GM12878 (cell line): ENCODE measurements around the gene MIA2. TPM values are rescaled to one million over a fixed set of nuclear protein-coding genes. Genes with fewer than 3 reads are reported as not detected.

Experiments
- ATAC-seq: fragments of 200-7000 bp; cut with Tn5 transposase; 3 replicates; pipeline ENCODE4 v1.9.1; 2020; ENCODE audit warnings: mild to moderate bottlenecking, moderate library complexity
- BruUV-seq: library from RNA; stranded (reverse); fragments of 400-500 nt; replicated peaks from 2 replicates; lab custom pipeline; 2021; lab: Mats Ljungman, UMichigan
- CTCF ChIA-PET: fragments of 300-600 bp; sonication (Branson Sonifier 250); formaldehyde crosslinking; extraction: SDS; loops from one replicate; lab custom pipeline; 2021; ENCODE audit warnings: inconsistent platforms; lab: Yijun Ruan, JAX
- POLR2A ChIA-PET: fragments of 350-600 bp; formaldehyde crosslinking; extraction: SDS; loops from one replicate; lab custom pipeline; 2021; ENCODE audit warnings: inconsistent platforms; lab: Charles Lee
- RAD21 ChIA-PET: fragments of 300-600 bp; sonication (Branson Sonifier 250); formaldehyde crosslinking; loops from one replicate; lab custom pipeline; 2023; ENCODE audit warnings: antibody characterized with exemption; ENCODE audit not compliant: unreplicated experiment; lab: Charles Lee
- SMC1A ChIA-PET: fragments of 300-600 bp; sonication (Branson Sonifier 250); formaldehyde crosslinking; loops from one replicate; lab custom pipeline; 2023; ENCODE audit not compliant: unreplicated experiment, uncharacterized antibody; lab: Charles Lee
- DNase-seq: peaks from one replicate; pipeline ENCODE4 v3.0.0-alpha.2; 2011; ENCODE audit warnings: low read depth, low spot score
- FAIRE-seq: peaks from 3 replicates; lab custom pipeline; 2011; peaks lifted over from hg19 to GRCh38; lab: Jason Lieb, UNC
- H2AFZ ChIP-seq: 2 replicates; pipeline ENCODE4 v1.6.0; 2011; ENCODE audit warnings: low read depth, low read length, control low read depth; ENCODE audit not compliant: control insufficient read depth
- H3K27ac ChIP-seq: 2 replicates; pipeline ENCODE4 v1.5.1; 2011; ENCODE audit warnings: control low read depth; ENCODE audit not compliant: control insufficient read depth, insufficient read depth
- H3K27me3 ChIP-seq, 2 experiments: replicated peaks in 1 of 2; 2 replicates each; pipeline versions ENCODE4 v1.6.0 to v1.6.1; 2011; ENCODE audit warnings: low read length in 1 of 2; ENCODE audit not compliant: control insufficient read depth in 2 of 2, insufficient read depth in 2 of 2
- H3K36me3 ChIP-seq, 2 experiments: 2 replicates each; pipeline ENCODE4 v1.5.1; 2011; ENCODE audit warnings: low read length in 1 of 2; ENCODE audit not compliant: control insufficient read depth in 2 of 2, insufficient read depth in 2 of 2
- H3K4me1 ChIP-seq: 2 replicates; pipeline ENCODE4 v1.6.1; 2011; ENCODE audit warnings: mild to moderate bottlenecking, low read length, moderate library complexity, mixed read lengths; ENCODE audit not compliant: control insufficient read depth, insufficient read depth
- H3K4me2 ChIP-seq: 2 replicates; pipeline ENCODE4 v1.6.0; 2011; ENCODE audit warnings: control low read depth; ENCODE audit not compliant: control insufficient read depth, insufficient read depth
- H3K4me3 ChIP-seq: fragments of 200-600 bp; sonication (generic); 2 replicates; pipeline ENCODE4 v1.5.1; 2016
- H3K79me2 ChIP-seq: 2 replicates; pipeline ENCODE4 v1.6.0; 2011; ENCODE audit warnings: low read length; ENCODE audit not compliant: control insufficient read depth, insufficient read depth
- H3K9ac ChIP-seq: 2 replicates; pipeline ENCODE4 v1.8.0; 2011; ENCODE audit warnings: low read length, control low read depth, mixed read lengths; ENCODE audit not compliant: control insufficient read depth, insufficient read depth
- H3K9me3 ChIP-seq: replicated peaks from 3 replicates; pipeline ENCODE4 v1.5.1; 2011; ENCODE audit warnings: mild to moderate bottlenecking, low read length; ENCODE audit not compliant: control insufficient read depth, insufficient read depth
- H4K20me1 ChIP-seq: 2 replicates; pipeline ENCODE4 v1.6.0; 2011; ENCODE audit not compliant: control insufficient read depth, insufficient read depth
- ASH2L ChIP-seq: fragments of 300-600, 200-600 bp; sonication (generic); IDR thresholded peaks from 2 replicates; pipeline ENCODE4 v1.6.1; 2017; ENCODE audit warnings: low read depth, mild to moderate bottlenecking, borderline replicate concordance
- ATF3 ChIP-seq: IDR thresholded peaks from 2 replicates; pipeline ENCODE4 v1.6.1; 2011; ENCODE audit warnings: low read depth, mild to moderate bottlenecking, low read length, moderate library complexity, borderline replicate concordance; ENCODE audit errors: extremely low read depth
- CREB1 ChIP-seq: IDR thresholded peaks from 2 replicates; pipeline ENCODE4 v1.6.1; 2012; ENCODE audit warnings: low read depth, mild to moderate bottlenecking, inconsistent platforms
- GATAD2B ChIP-seq: fragments of 450-650 bp; conservative IDR thresholded peaks from 2 replicates; pipeline ENCODE4 v1.6.1; 2017; ENCODE audit warnings: low read depth, mild to moderate bottlenecking, moderate library complexity
- HCFC1 ChIP-seq: fragments of 150-350 bp; IDR thresholded peaks from 2 replicates; pipeline ENCODE4 v1.6.1; 2014; ENCODE audit warnings: low read length
- KLF5 ChIP-seq: fragments of 450-650 bp; IDR thresholded peaks from 2 replicates; pipeline ENCODE4 v1.6.1; 2014; ENCODE audit warnings: mild to moderate bottlenecking; ENCODE audit not compliant: partially characterized antibody
- MEF2A ChIP-seq: IDR thresholded peaks from 2 replicates; pipeline ENCODE4 v1.6.1; 2011; ENCODE audit warnings: low read depth, mild to moderate bottlenecking, low read length, moderate library complexity; ENCODE audit not compliant: insufficient read depth
- MEF2B ChIP-seq: fragments of 450-650 bp; IDR thresholded peaks from 2 replicates; pipeline ENCODE4 v1.6.1; 2018; ENCODE audit warnings: mild to moderate bottlenecking, moderate library complexity; ENCODE audit not compliant: partially characterized antibody, poor library complexity, severe bottlenecking
- NKRF ChIP-seq: fragments of 450-650 bp; conservative IDR thresholded peaks from 2 replicates; pipeline ENCODE4 v1.6.1; 2017; ENCODE audit warnings: mild to moderate bottlenecking, moderate library complexity
- POLR2AphosphoS5 ChIP-seq: IDR thresholded peaks from 2 replicates; pipeline ENCODE4 v1.6.1; 2011; ENCODE audit warnings: mild to moderate bottlenecking, low read length, inconsistent platforms
- POU2F2 ChIP-seq: IDR thresholded peaks from 3 replicates; pipeline ENCODE4 v1.6.1; 2011; ENCODE audit warnings: low read depth, mild to moderate bottlenecking, low read length, borderline replicate concordance
- RFX5 ChIP-seq: IDR thresholded peaks from 2 replicates; pipeline ENCODE4 v1.6.1; 2011; ENCODE audit warnings: low read depth, low read length, improper control_type of control experiment
- RUNX3 ChIP-seq: IDR thresholded peaks from 2 replicates; pipeline ENCODE4 v1.6.1; 2012; ENCODE audit warnings: low read length, inconsistent platforms
- SMAD1 ChIP-seq: fragments of 450-650 bp; IDR thresholded peaks from 2 replicates; pipeline ENCODE4 v1.6.1; 2018; ENCODE audit warnings: mild to moderate bottlenecking, low read depth; ENCODE audit not compliant: partially characterized antibody
- SP1 ChIP-seq: IDR thresholded peaks from one replicate; pipeline ENCODE4 v1.6.1; 2011; ENCODE audit warnings: low read depth, low read length
- WGBS: methylation state at CpG from one replicate; pipeline ENCODE4 v1.1.6; 2016; ENCODE audit warnings: low lambda C conversion rate; ENCODE audit not compliant: insufficient replicate concordance, insufficient coverage; ENCODE audit errors: missing lambda C conversion rate; 5-methylcytosine and 5-hydroxymethylcytosine counted together
- in situ Hi-C: fragments of 300-500 bp; cut with MboI; formaldehyde crosslinking; loops from 9 replicates; pipeline ENCODE4 v1.14.3; 2018; ENCODE audit warnings: mixed read lengths
- intact Hi-C: fragments of 100-400 bp; cut with micrococcal nuclease; formaldehyde crosslinking; loops from one replicate; pipeline ENCODE4 v1.14.2; 2022; ENCODE audit not compliant: unreplicated experiment
- polyA plus RNA-seq, 11 experiments: library from polyadenylated mRNA; depleted of rRNA in 4 of 11; unstranded in 6 of 11; stranded (reverse) in 5 of 11; fragments of >200 nt; fragmentation: Nextera tagmentation in 4 of 11; fragmentation: Illumina TruSeq in 1 of 11; extraction: Ambion mirVana in 4 of 11; extraction: Trizol in 1 of 11; gene quantifications; 1 replicate in 1 of 11; 2 replicates in 10 of 11; pipeline versions ENCODE4 v1.2.1 to v1.2.3, GENCODE V29; 2011 to 2016; ENCODE audit warnings: inconsistent platforms in 2 of 11, missing spikeins in 2 of 11, low read depth in 1 of 11
- total RNA-seq, 4 experiments: library from RNA; depleted of rRNA in 3 of 4; stranded (reverse); fragments of >200 nt in 3 of 4; fragmentation: Illumina TruSeq in 1 of 4; extraction: Trizol in 1 of 4; gene quantifications; 2 replicates each; pipeline versions ENCODE4 v1.2.1 to v1.2.3, GENCODE V29; 2013 to 2021
- TF ChIP-seq, protein P1 (sequence below): IDR thresholded peaks from 2 replicates; pipeline ENCODE4 v1.6.1; 2012; ENCODE audit warnings: low read depth, low read length, improper control_type of control experiment
- TF ChIP-seq, protein P2 (sequence below): fragments of 450-650 bp; IDR thresholded peaks from 2 replicates; pipeline ENCODE4 v1.6.1; 2017; ENCODE audit warnings: antibody characterized with exemption, mild to moderate bottlenecking, moderate library complexity

MIA2 gene
- total and polyA plus RNA-seq, 10 of the 15 experiments (the other 5 are each of a cell fraction or from before 2014, with no cell fraction given), result 6.3 to 36.8 (median 17.1) TPM

DNA sequence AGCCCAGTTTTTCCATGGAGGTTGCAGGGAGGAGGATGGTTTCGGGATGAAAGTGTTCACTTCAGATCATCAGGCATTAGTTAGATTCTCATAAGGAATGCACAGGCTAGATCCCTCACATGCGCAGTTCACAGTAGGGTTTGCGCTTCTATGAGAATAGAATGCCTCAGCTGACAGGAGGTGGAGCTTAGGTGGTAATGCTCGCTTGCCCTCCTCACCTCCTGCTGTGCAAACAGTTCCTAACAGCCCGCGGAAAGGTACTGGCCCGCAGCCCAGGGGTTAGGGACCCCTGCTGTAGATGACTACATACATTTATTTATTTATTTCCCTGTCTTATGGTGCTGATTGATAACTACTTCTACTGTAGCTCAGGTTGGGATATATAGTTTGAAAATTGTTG, 105.3 kb downstream of the MIA2 start:
- H3K9me3 ChIP-seq, result no peaks in the 10 kb centered on the region
- no peaks in the 10 kb centered on the region for H3K79me2 ChIP-seq
- H2AFZ ChIP-seq, result no peak overlapping the region
- no peaks in the 10 kb centered on the region for H4K20me1 ChIP-seq
- H3K36me3 ChIP-seq, result no peaks in the 10 kb centered on the region; a peak in 1 of 4 replicates
- ChIA-PET POLR2A (no interaction called here), SMC1A (no interaction called here), CTCF (no interaction called here), RAD21 (interaction anchor here (1.5 kb wide), 1 partner anchor 86 kb away, joined by 3 read pairs; no protein-coding TSS in a partner anchor)
- H3K27me3 ChIP-seq, result no peaks in the 10 kb centered on the region
- in situ Hi-C loops, result no loop called here
- WGBS, result 92% methylated on average over 7 of the region's 7 CpGs
- DNase-seq, result no peak
- ATAC-seq, result no peak
- no peak overlapping the region for H3K27ac ChIP-seq
- intact Hi-C loops, result no loop called here
- H3K4me3 ChIP-seq, result no peak overlapping the region
- no peak overlapping the region for H3K9ac ChIP-seq
- TF ChIP-seq KLF5 (no peak), RUNX3 (no peak), NKRF (no peak), CREB1 (no peak), HCFC1 (no peak), RFX5 (no peak), SP1 (no peak), ASH2L (no peak), POU2F2 (no peak), ATF3 (no peak), SMAD1 (no peak), MEF2A (no peak), GATAD2B (no peak), MEF2B (no peak), POLR2AphosphoS5 (no peak)
- TF ChIP-seq, protein P1, sequence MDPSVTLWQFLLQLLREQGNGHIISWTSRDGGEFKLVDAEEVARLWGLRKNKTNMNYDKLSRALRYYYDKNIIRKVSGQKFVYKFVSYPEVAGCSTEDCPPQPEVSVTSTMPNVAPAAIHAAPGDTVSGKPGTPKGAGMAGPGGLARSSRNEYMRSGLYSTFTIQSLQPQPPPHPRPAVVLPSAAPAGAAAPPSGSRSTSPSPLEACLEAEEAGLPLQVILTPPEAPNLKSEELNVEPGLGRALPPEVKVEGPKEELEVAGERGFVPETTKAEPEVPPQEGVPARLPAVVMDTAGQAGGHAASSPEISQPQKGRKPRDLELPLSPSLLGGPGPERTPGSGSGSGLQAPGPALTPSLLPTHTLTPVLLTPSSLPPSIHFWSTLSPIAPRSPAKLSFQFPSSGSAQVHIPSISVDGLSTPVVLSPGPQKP, result no peak
- TF ChIP-seq, protein P2, sequence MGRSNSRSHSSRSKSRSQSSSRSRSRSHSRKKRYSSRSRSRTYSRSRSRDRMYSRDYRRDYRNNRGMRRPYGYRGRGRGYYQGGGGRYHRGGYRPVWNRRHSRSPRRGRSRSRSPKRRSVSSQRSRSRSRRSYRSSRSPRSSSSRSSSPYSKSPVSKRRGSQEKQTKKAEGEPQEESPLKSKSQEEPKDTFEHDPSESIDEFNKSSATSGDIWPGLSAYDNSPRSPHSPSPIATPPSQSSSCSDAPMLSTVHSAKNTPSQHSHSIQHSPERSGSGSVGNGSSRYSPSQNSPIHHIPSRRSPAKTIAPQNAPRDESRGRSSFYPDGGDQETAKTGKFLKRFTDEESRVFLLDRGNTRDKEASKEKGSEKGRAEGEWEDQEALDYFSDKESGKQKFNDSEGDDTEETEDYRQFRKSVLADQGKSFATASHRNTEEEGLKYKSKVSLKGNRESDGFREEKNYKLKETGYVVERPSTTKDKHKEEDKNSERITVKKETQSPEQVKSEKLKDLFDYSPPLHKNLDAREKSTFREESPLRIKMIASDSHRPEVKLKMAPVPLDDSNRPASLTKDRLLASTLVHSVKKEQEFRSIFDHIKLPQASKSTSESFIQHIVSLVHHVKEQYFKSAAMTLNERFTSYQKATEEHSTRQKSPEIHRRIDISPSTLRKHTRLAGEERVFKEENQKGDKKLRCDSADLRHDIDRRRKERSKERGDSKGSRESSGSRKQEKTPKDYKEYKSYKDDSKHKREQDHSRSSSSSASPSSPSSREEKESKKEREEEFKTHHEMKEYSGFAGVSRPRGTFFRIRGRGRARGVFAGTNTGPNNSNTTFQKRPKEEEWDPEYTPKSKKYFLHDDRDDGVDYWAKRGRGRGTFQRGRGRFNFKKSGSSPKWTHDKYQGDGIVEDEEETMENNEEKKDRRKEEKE, result no peak
- peaks cover 3% of the 10 kb centered on the region; the same call in 1 of the 2 replicates for H3K4me1 ChIP-seq
- BruUV-seq, result no TSS peak
- no peak for FAIRE-seq
- no peak overlapping the region for H3K4me2 ChIP-seq
